Loucy (cell line): ENCODE measurements around the gene ZFPM1.

Source experiments
- EZH2phosphoT487 ChIP-seq: fragments of 200-600 bp; IDR thresholded peaks from 2 replicates; pipeline ENCODE4 v1.6.1; 2018; ENCODE audit warnings: antibody characterized with exemption, mild to moderate bottlenecking, moderate library complexity, borderline replicate concordance
- TF ChIP-seq, protein P1 (sequence below): fragments of 200-600 bp; sonication (generic); conservative IDR thresholded peaks from 2 replicates; pipeline ENCODE4 v1.5.1; 2014; ENCODE audit warnings: mild to moderate bottlenecking, antibody characterized with exemption, low read length

DNA sequence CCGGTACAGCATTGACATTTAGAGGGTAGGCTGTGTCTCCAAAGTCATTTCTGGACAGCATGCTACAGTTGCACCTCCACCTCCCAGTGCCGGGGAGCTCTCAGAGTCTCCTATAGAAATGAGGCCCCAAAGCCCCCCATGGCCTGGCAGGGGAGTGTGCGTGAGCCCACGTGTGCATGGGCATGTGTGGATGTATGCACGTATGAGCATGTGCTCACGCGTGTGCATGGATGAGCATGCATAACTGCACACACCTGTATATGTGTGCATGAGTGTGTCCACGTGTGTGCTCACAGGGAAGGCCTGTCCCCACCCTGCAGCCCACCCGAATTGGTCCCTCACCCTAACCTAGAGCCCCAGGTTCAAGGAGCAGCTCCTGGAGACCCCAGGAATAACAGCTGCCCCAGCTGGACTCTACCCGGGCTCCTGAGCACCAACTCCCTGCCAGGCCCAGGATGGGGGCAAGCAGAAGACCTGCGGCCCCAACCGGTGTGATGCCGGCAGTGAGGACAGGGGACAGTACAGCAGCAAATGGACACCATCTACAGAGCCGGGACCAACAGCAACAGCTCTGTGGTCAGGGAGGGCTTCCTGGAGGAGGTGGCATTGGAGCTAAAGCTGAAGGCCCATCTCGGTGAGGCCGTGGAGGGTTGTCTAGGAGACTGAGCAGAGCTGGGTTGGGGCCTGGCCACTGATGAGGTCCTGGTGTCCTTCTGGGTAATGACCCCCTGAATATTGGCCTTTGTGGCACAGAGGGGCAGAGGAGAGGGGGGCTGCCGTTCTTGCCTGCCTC, 35.2 kb upstream of the ZFPM1 start:
- TF ChIP-seq, protein P1, sequence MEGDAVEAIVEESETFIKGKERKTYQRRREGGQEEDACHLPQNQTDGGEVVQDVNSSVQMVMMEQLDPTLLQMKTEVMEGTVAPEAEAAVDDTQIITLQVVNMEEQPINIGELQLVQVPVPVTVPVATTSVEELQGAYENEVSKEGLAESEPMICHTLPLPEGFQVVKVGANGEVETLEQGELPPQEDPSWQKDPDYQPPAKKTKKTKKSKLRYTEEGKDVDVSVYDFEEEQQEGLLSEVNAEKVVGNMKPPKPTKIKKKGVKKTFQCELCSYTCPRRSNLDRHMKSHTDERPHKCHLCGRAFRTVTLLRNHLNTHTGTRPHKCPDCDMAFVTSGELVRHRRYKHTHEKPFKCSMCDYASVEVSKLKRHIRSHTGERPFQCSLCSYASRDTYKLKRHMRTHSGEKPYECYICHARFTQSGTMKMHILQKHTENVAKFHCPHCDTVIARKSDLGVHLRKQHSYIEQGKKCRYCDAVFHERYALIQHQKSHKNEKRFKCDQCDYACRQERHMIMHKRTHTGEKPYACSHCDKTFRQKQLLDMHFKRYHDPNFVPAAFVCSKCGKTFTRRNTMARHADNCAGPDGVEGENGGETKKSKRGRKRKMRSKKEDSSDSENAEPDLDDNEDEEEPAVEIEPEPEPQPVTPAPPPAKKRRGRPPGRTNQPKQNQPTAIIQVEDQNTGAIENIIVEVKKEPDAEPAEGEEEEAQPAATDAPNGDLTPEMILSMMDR, result no peak
- no peak for TF ChIP-seq EZH2phosphoT487
